WERI-Rb-1 (cell line): Measurements from ENCODE around the gene HAUS6.

Experiments
- DNase-seq: peaks from one replicate; pipeline ENCODE4 v3.0.0-alpha.2; 2020
- H3K27ac ChIP-seq: fragments of 250-450 bp; sonication (Bioruptor Pico); 2 replicates; pipeline ENCODE4 v1.5.1; 2020; ENCODE audit warnings: mild to moderate bottlenecking, moderate library complexity
- H3K27me3 ChIP-seq: fragments of 250-450 bp; sonication (Bioruptor Pico); 2 replicates; pipeline ENCODE4 v1.5.1; 2021; ENCODE audit warnings: mild to moderate bottlenecking, low read depth, moderate library complexity; ENCODE audit not compliant: insufficient read depth, severe bottlenecking
- H3K36me3 ChIP-seq: fragments of 250-450 bp; sonication (Bioruptor Pico); 2 replicates; pipeline ENCODE4 v1.5.1; 2020; ENCODE audit warnings: mild to moderate bottlenecking, moderate library complexity
- H3K4me3 ChIP-seq: 2 replicates; pipeline ENCODE4 v1.5.1; 2011; ENCODE audit warnings: low read depth, mild to moderate bottlenecking, control low read depth, low read length
- H3K9me3 ChIP-seq: fragments of 250-450 bp; sonication (Bioruptor Pico); 2 replicates; pipeline ENCODE4 v1.5.1; 2021; ENCODE audit warnings: mild to moderate bottlenecking, moderate library complexity; ENCODE audit not compliant: severe bottlenecking
- TF ChIP-seq, protein P1 (sequence below): IDR thresholded peaks from 2 replicates; pipeline ENCODE4 v1.5.1; 2011; ENCODE audit warnings: low read depth, mild to moderate bottlenecking, control low read depth, inconsistent platforms, low read length

The HAUS6 gene

DNA sequence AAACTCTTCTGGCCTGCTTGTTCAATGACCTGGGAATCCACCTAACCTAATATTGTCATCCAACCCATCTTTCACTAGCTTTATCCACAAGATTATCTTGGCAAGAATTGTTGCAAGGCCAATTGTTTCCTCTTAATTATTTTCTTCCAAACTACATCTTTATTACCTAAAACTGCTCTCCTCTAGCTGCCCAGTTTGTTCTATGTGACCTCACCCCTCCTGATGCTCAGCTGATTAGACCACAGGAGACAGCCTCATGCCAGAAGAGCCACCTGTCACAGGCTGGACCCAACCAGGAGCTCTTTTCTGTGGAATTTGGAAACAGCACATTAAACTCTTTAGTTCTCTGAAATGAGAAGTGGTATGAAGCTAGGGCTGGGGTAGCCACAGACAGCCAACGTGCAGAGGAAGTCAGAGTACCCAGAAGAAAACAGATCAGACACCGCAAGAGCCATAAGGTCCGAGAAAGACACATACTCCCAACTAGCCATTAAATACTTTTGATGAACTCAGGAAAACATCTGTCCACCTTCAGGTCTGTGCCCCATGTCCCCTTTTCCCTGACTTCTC is 81.7 kb downstream of the HAUS6 start:
- no peaks in the 10 kb centered on the region for H3K27me3 ChIP-seq
- TF ChIP-seq, protein P1, sequence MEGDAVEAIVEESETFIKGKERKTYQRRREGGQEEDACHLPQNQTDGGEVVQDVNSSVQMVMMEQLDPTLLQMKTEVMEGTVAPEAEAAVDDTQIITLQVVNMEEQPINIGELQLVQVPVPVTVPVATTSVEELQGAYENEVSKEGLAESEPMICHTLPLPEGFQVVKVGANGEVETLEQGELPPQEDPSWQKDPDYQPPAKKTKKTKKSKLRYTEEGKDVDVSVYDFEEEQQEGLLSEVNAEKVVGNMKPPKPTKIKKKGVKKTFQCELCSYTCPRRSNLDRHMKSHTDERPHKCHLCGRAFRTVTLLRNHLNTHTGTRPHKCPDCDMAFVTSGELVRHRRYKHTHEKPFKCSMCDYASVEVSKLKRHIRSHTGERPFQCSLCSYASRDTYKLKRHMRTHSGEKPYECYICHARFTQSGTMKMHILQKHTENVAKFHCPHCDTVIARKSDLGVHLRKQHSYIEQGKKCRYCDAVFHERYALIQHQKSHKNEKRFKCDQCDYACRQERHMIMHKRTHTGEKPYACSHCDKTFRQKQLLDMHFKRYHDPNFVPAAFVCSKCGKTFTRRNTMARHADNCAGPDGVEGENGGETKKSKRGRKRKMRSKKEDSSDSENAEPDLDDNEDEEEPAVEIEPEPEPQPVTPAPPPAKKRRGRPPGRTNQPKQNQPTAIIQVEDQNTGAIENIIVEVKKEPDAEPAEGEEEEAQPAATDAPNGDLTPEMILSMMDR = no peak
- no peak overlapping the region for H3K27ac ChIP-seq
- no peak overlapping the region for H3K4me3 ChIP-seq
- no peak for DNase-seq
- no peaks in the 10 kb centered on the region for H3K9me3 ChIP-seq
- no peaks in the 10 kb centered on the region for H3K36me3 ChIP-seq

DNA sequence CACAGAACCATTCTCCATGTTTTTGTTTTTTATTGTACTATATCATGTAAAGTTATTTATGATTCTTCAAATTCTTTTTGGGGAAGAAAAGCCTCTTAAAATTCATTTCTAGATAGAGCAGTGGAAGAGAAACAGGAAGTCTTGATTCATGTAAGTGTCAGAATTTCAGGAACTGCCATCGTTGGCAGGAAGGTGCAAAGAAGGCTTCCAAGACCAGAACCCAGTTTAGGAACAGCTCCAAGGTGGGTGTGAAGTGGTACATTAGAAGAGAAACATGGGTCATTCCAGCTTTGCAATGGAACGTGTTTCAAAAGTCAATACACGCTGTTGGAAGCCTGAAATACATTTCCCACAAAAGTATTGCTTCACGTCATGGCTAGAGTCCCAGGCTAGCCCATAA is 84.5 kb downstream of the HAUS6 start:
- no peaks in the 10 kb centered on the region for H3K36me3 ChIP-seq
- DNase-seq = no peak
- TF ChIP-seq, protein P1 = no peak

DNA sequence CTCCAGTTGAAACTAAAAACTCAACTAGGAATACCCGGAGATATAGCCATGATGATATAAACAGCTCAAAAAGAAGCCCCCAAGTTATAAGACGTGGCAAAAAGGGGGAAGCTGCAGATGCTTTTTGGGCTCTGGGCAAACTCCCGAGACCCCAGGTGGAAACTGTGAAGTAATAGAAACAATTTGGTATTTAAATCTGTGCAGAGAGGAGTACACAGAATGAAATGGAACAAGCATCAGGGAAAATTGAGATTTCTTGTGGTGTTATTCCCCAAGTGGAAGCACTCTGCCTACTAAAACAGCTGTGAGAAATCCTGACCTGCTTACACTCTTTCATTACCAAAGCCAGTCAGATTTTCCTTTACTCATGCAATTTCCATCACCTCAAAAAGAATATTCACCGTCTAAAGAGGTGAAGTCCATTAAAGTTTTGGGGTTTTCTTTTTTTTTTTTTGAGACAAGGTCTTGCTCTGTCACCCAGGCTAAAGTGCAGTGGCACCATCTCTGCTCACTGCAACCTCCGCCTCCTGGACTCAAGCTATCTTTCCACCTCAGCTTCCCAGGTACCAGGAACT is 93.2 kb downstream of the HAUS6 start:
- Histone ChIP-seq H3K27ac (no peak overlapping the region), H3K27me3 (no peaks in the 10 kb centered on the region), H3K4me3 (no peak overlapping the region), H3K36me3 (no peaks in the 10 kb centered on the region), H3K9me3 (no peaks in the 10 kb centered on the region)
- DNase-seq = no peak
- TF ChIP-seq, protein P1 = no peak

More for the DNA sequence above, 84.5 kb downstream of the HAUS6 start:
- Histone ChIP-seq H3K4me3 (no peak overlapping the region), H3K27me3 (no peaks in the 10 kb centered on the region), H3K27ac (no peak overlapping the region), H3K9me3 (no peaks in the 10 kb centered on the region)
